LNCAP (cell line): ENCODE measurements around the gene LTO1.

Experiments
- CTCF ChIP-seq: fragments of 450-650 bp; IDR thresholded peaks from 2 replicates; pipeline ENCODE4 v1.5.1; 2017; ENCODE audit warnings: mild to moderate bottlenecking

The LTO1 gene

DNA sequence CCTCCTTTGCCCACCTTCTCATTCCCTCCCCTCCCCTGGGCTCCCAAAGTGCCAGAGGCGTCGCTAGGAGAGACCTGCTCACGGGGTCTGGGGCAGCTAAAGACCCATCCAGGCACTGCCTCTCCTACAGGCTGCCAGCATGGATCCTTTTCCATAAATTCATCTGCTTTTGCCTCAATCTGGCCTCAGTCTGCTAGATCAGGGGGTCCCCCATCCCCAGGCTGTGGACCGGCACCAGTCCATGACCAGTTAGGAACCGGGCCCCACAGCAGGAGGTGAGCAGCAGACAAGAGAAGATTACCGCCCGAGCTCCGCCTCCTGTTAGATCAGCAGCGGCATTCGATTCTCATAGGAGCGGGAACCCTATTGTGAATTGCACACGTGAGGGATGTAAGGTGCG is 12.3 kb downstream of the LTO1 start:
- TF ChIP-seq CTCF, result no peak

- no peak for TF ChIP-seq CTCF
Observed at GRCh38 chr11:69662021-69662698, 13.0 kb downstream of the LTO1 start.

- TF ChIP-seq CTCF, result no peak
Observed at GRCh38 chr11:69661413-69661715, 13.8 kb downstream of the LTO1 start.

GRCh38 chr11:69660001-69660500 is 15.1 kb downstream of the LTO1 start:
- no peak for TF ChIP-seq CTCF

GRCh38 chr11:69659591-69659990 is 15.6 kb downstream of the LTO1 start:
- no peak for TF ChIP-seq CTCF

- no peak for TF ChIP-seq CTCF
Observed at GRCh38 chr11:69658626-69659450, 16.3 kb downstream of the LTO1 start.

DNA sequence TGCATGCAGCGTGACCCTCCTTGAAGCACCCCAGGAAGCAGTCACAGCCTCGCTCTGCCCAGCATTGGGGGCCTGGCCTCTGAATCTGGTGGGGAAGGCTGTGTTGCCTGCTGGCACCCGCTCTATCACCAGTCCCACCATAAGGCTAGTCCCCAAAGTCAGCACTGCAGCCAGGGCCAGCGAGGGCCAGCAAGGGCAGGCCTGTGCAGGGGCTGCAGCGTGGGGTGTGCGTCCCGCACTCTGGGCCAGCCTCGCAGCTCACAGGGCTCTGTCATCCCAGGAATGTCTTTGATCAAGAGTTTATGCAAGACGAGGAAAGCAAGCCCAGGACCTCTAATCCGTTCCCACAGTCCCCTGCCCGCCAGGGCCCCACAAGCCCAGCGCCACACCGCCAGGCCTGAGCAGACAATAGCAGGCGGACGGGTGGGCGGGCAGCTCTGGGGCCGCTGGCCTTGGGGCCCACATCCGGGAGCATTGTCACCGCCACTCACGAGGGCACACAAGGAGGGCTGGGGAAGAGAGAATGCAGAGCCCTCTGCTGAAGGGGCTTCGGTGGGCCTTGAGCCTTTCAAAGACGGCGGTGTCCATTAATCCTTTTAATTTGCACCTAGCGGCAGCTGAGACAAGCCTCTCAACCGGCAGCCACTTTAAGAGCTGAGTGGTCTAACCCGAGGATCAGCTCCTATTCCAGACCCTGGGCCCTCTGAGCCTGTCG is 17.1 kb downstream of the LTO1 start:
- TF ChIP-seq CTCF, result no peak
